GM23338 (cell line): ENCODE results near the gene PRPF19. TPM values are rescaled to one million over a fixed set of nuclear protein-coding genes. Genes with fewer than 3 reads are reported as not detected.

Experiments used
- ATAC-seq: fragments of 200-7000 bp; cut with Tn5 transposase; 3 replicates; pipeline ENCODE4 v1.9.1; 2020
- DNase-seq: peaks from one replicate; pipeline ENCODE4 v3.0.0-alpha.2; 2015; ENCODE audit warnings: low spot score
- H2AFZ ChIP-seq: fragments of 200-600 bp; sonication (generic); 2 replicates; pipeline ENCODE4 v1.8.0; 2016; ENCODE audit warnings: antibody characterized with exemption, mild to moderate bottlenecking, moderate library complexity
- H3F3A ChIP-seq: fragments of 200-600 bp; sonication (generic); replicated peaks from 2 replicates; pipeline ENCODE4 v1.8.0; 2017; ENCODE audit warnings: antibody characterized with exemption, mixed run types, low read depth
- H3K27ac ChIP-seq: fragments of 200-600 bp; sonication (generic); 2 replicates; pipeline ENCODE4 v1.6.1; 2016; ENCODE audit warnings: low read depth
- H3K27me3 ChIP-seq: fragments of 200-600 bp; sonication (generic); 2 replicates; pipeline ENCODE4 v1.8.0; 2016; ENCODE audit warnings: mild to moderate bottlenecking, mixed run types, moderate library complexity; ENCODE audit not compliant: insufficient read depth
- H3K36me3 ChIP-seq: fragments of 200-600 bp; sonication (generic); 2 replicates; pipeline ENCODE4 v1.8.0; 2016; ENCODE audit warnings: mild to moderate bottlenecking; ENCODE audit not compliant: insufficient read depth
- H3K4me1 ChIP-seq: fragments of 200-600 bp; sonication (generic); 2 replicates; pipeline ENCODE4 v1.8.0; 2016; ENCODE audit warnings: mild to moderate bottlenecking, moderate library complexity; ENCODE audit not compliant: insufficient read depth
- H3K4me2 ChIP-seq: fragments of 200-600 bp; sonication (generic); 2 replicates; pipeline ENCODE4 v1.7.1; 2017; ENCODE audit warnings: mixed run types
- H3K4me3 ChIP-seq: fragments of 200-600 bp; sonication (generic); 2 replicates; pipeline ENCODE4 v1.6.1; 2016; ENCODE audit warnings: mixed run types
- H3K79me2 ChIP-seq: fragments of 200-600 bp; sonication (generic); replicated peaks from 2 replicates; pipeline ENCODE4 v1.8.0; 2017; ENCODE audit warnings: mild to moderate bottlenecking; ENCODE audit not compliant: insufficient read depth
- H3K9me2 ChIP-seq: fragments of 200-600 bp; sonication (generic); 2 replicates; pipeline ENCODE4 v1.8.0; 2017; ENCODE audit not compliant: insufficient read depth
- H4K20me1 ChIP-seq: fragments of 200-600 bp; sonication (generic); replicated peaks from 2 replicates; pipeline ENCODE4 v1.8.0; 2017; ENCODE audit warnings: mild to moderate bottlenecking; ENCODE audit not compliant: insufficient read depth
- H3K27ac Mint-ChIP-seq: 2 replicates; pipeline ENCODE4 v1.8.0; 2020; ENCODE audit warnings: inconsistent platforms, mild to moderate bottlenecking, moderate library complexity, mixed read lengths
- H3K27me3 Mint-ChIP-seq: 3 replicates; pipeline ENCODE4 v1.8.0; 2022; ENCODE audit warnings: low read depth, mild to moderate bottlenecking, moderate library complexity, mixed read lengths, inconsistent platforms; ENCODE audit not compliant: insufficient read depth, poor library complexity
- H3K36me3 Mint-ChIP-seq: 3 replicates; pipeline ENCODE4 v1.8.0; 2021; ENCODE audit warnings: low read depth, mild to moderate bottlenecking, inconsistent platforms, moderate library complexity, mixed read lengths
- H3K4me1 Mint-ChIP-seq: 3 replicates; pipeline ENCODE4 v1.8.0; 2020; ENCODE audit warnings: mild to moderate bottlenecking, inconsistent platforms, mixed read lengths
- H3K4me3 Mint-ChIP-seq: 3 replicates; pipeline ENCODE4 v1.8.0; 2021; ENCODE audit warnings: moderate library complexity, mild to moderate bottlenecking, inconsistent platforms, mixed read lengths
- H3K9me3 Mint-ChIP-seq: 3 replicates; pipeline ENCODE4 v1.8.0; 2020; ENCODE audit warnings: moderate library complexity, mild to moderate bottlenecking, inconsistent platforms, mixed read lengths
- CREB1 ChIP-seq: fragments of 250-450 bp; sonication (Bioruptor Pico); IDR thresholded peaks from 2 replicates; pipeline ENCODE4 v1.5.0; 2020; ENCODE audit warnings: low read depth, mild to moderate bottlenecking, moderate library complexity
- ETS1 ChIP-seq: IDR thresholded peaks from 2 replicates; pipeline ENCODE4 v1.6.1; 2016; ENCODE audit warnings: antibody characterized with exemption
- EZH2 ChIP-seq: fragments of 200-600 bp; sonication (generic); IDR thresholded peaks from one replicate; pipeline ENCODE4 v1.8.0; 2017; ENCODE audit warnings: antibody characterized with exemption, mild to moderate bottlenecking, low read depth; ENCODE audit not compliant: unreplicated experiment
- EZH2phosphoT487 ChIP-seq: fragments of 200-600 bp; sonication (generic); IDR thresholded peaks from one replicate; pipeline ENCODE4 v1.8.1; 2018; ENCODE audit warnings: antibody characterized with exemption; ENCODE audit not compliant: unreplicated experiment
- JUNB ChIP-seq: IDR thresholded peaks from one replicate; pipeline ENCODE4 v1.6.1; 2016; ENCODE audit warnings: antibody characterized with exemption; ENCODE audit not compliant: unreplicated experiment
- NANOG ChIP-seq: IDR thresholded peaks from 2 replicates; pipeline ENCODE4 v1.6.1; 2016; ENCODE audit warnings: antibody characterized with exemption, borderline replicate concordance
- POLR2AphosphoS5 ChIP-seq: IDR thresholded peaks from 2 replicates; pipeline ENCODE4 v1.6.1; 2016; ENCODE audit warnings: antibody characterized with exemption, low read depth
- REST ChIP-seq: IDR thresholded peaks from one replicate; pipeline ENCODE4 v1.6.1; 2018; ENCODE audit warnings: antibody characterized with exemption; ENCODE audit not compliant: unreplicated experiment
- STAT1 ChIP-seq: IDR thresholded peaks from one replicate; pipeline ENCODE4 v1.6.1; 2016; ENCODE audit warnings: antibody characterized with exemption; ENCODE audit not compliant: unreplicated experiment
- ZNF114 ChIP-seq: fragments of 250-450 bp; sonication (Bioruptor Pico); IDR thresholded peaks from 2 replicates; pipeline ENCODE4 v1.5.0; 2020; ENCODE audit warnings: mild to moderate bottlenecking, moderate library complexity
- ZNF331 ChIP-seq: fragments of 250-450 bp; sonication (Bioruptor Pico); IDR thresholded peaks from 2 replicates; pipeline ENCODE4 v1.5.0; 2020; ENCODE audit warnings: low read depth, mild to moderate bottlenecking, moderate library complexity
- polyA plus RNA-seq: library from polyadenylated mRNA; unstranded; fragments of >200 nt; fragmentation: Nextera tagmentation; extraction: Ambion mirVana; gene quantifications from 2 replicates; pipeline ENCODE4 v1.2.1, GENCODE V29; 2016
- total RNA-seq: library from RNA; depleted of rRNA; stranded (reverse); fragments of >200 nt; shearing (Covaris generic); gene quantifications from 2 replicates; pipeline ENCODE4 v1.2.3, GENCODE V29; 2014

Gene PRPF19
- total and polyA plus RNA-seq, 2 experiments from 2014 or later: 153 to 161 TPM

- no peaks in the 10 kb centered on the region for H3K4me1 ChIP-seq
- H3K9me3 Mint-ChIP-seq: no peaks in the 10 kb centered on the region
- no peaks in the 10 kb centered on the region for H3K4me1 Mint-ChIP-seq
- H3K79me2 ChIP-seq: no peaks in the 10 kb centered on the region
- H2AFZ ChIP-seq: no peak overlapping the region
- H3K36me3 Mint-ChIP-seq: no peaks in the 10 kb centered on the region; the same call in 2 of the 3 replicates
- H3K4me2 ChIP-seq: no peak overlapping the region
- H3F3A ChIP-seq: no peaks in the 10 kb centered on the region
- DNase-seq: no peak
- no peak overlapping the region for H3K4me3 ChIP-seq
- H3K27ac ChIP-seq: no peak overlapping the region
- TF ChIP-seq REST (no peak), ZNF114 (CRISPR knock-in tag) (no peak), STAT1 (no peak), ZNF331 (CRISPR knock-in tag) (no peak), POLR2AphosphoS5 (no peak), EZH2phosphoT487 (no peak), EZH2 (no peak), JUNB (no peak)
- no peak overlapping the region for H3K27ac Mint-ChIP-seq
- no peaks in the 10 kb centered on the region; the same call in 1 of the 2 replicates for H4K20me1 ChIP-seq
- H3K27me3 Mint-ChIP-seq: no peaks in the 10 kb centered on the region
- H3K4me3 Mint-ChIP-seq: no peak overlapping the region
- H3K27me3 ChIP-seq: no peaks in the 10 kb centered on the region
- no peaks in the 10 kb centered on the region for H3K9me2 ChIP-seq
- H3K36me3 ChIP-seq: no peaks in the 10 kb centered on the region
- no peak for ATAC-seq
These were observed 27.3 kb downstream of the PRPF19 start for GRCh38 chr11:60879104-60879503.

- Mint-ChIP-seq H3K9me3 (no peaks in the 10 kb centered on the region), H3K36me3 (no peaks in the 10 kb centered on the region; the same call in 2 of the 3 replicates), H3K27ac (no peak overlapping the region), H3K4me3 (no peak overlapping the region), H3K27me3 (no peaks in the 10 kb centered on the region), H3K4me1 (peaks cover 1% of the 10 kb centered on the region; the same call in 2 of the 3 replicates)
- no peaks in the 10 kb centered on the region for H3K9me2 ChIP-seq
- no peaks in the 10 kb centered on the region for H3F3A ChIP-seq
- H3K36me3 ChIP-seq: no peaks in the 10 kb centered on the region
- H2AFZ ChIP-seq: no peak overlapping the region
- H3K4me2 ChIP-seq: no peak overlapping the region
- no peaks in the 10 kb centered on the region for H3K27me3 ChIP-seq
- no peak overlapping the region for H3K27ac ChIP-seq
- H3K4me3 ChIP-seq: no peak overlapping the region
- no peak for ATAC-seq
- no peaks in the 10 kb centered on the region; the same call in 1 of the 2 replicates for H4K20me1 ChIP-seq
- no peaks in the 10 kb centered on the region for H3K4me1 ChIP-seq
- DNase-seq: no peak
- no peaks in the 10 kb centered on the region for H3K79me2 ChIP-seq
- TF ChIP-seq ETS1 (no peak), NANOG (no peak), CREB1 (CRISPR knock-in tag) (no peak), REST (no peak), ZNF114 (CRISPR knock-in tag) (no peak)
These were observed 27.9 kb downstream of the PRPF19 start for GRCh38 chr11:60878245-60879101.
